GM18520 (cell line): Measurements from ENCODE around the gene RFNG.
A peak's percentile ranks its signal among the peaks of the same experiment; 100 is the strongest.

ENCODE experiments used
- ATAC-seq: cut with Tn5 transposase; IDR thresholded peaks from one replicate; pipeline ENCODE4 v1.9.1; 2021; ENCODE audit not compliant: unreplicated experiment

Gene RFNG

GRCh38 chr17:82029391-82029790 lies 22.2 kb downstream of the RFNG start:
- no peak for ATAC-seq

- no peak for ATAC-seq
Measured at GRCh38 chr17:82028966-82029365, 22.6 kb downstream of the RFNG start.

GRCh38 chr17:82028246-82028645 lies 23.4 kb downstream of the RFNG start:
- ATAC-seq: no peak

GRCh38 chr17:82025401-82026107 lies 26.1 kb downstream of the RFNG start:
- ATAC-seq: no peak

GRCh38 chr17:82024859-82025258 lies 26.8 kb downstream of the RFNG start:
- no peak for ATAC-seq

- no peak for ATAC-seq
Measured at GRCh38 chr17:82023447-82024241, 28.0 kb downstream of the RFNG start.

- peak; percentile 83 for ATAC-seq
Measured at GRCh38 chr17:82022981-82023446, 28.6 kb downstream of the RFNG start, which contains the start of gene LRRC45. TSS of gene LRRC45 (plus strand) at chr17:82023305. CDS start at chr17:82023644, 339 bp downstream.

- ATAC-seq: no peak
Measured at GRCh38 chr17:82022310-82022980, 29.2 kb downstream of the RFNG start, which contains the start of gene CENPX. TSS of gene CENPX (minus strand) at chr17:82022878. CDS start at chr17:82022861, 17 bp downstream.

- no peak for ATAC-seq
Measured at GRCh38 chr17:82021900-82022309, 29.7 kb downstream of the RFNG start.

- ATAC-seq: no peak
Measured at GRCh38 chr17:82021107-82021899, 30.3 kb downstream of the RFNG start.

- no peak for ATAC-seq
Measured at GRCh38 chr17:82020572-82021106, 31.0 kb downstream of the RFNG start.

GRCh38 chr17:82019690-82020571 lies 31.7 kb downstream of the RFNG start:
- ATAC-seq: no peak

- no peak for ATAC-seq
Measured at GRCh38 chr17:82018989-82019689, 32.5 kb downstream of the RFNG start.

- ATAC-seq: no peak
Measured at GRCh38 chr17:82018152-82018988, 33.2 kb downstream of the RFNG start.

GRCh38 chr17:82017612-82018151 lies 33.9 kb downstream of the RFNG start:
- no peak for ATAC-seq

GRCh38 chr17:82016875-82017459 lies 34.6 kb downstream of the RFNG start:
- ATAC-seq: no peak
